SK-N-SH (cell line): ENCODE data around the gene WNT6.

Experiments
- CHD2 ChIP-seq: fragments of 150-350 bp; IDR thresholded peaks from 2 replicates; pipeline ENCODE4 v1.6.1; 2018; ENCODE audit warnings: low read length; ENCODE audit not compliant: partially characterized antibody
- EZH2phosphoT487 ChIP-seq: fragments of 200-600 bp; sonication (generic); IDR thresholded peaks from 2 replicates; pipeline ENCODE4 v1.6.1; 2017; ENCODE audit warnings: low read depth, mixed run types, mild to moderate bottlenecking, antibody characterized with exemption, moderate library complexity, borderline replicate concordance
- RAD21 ChIP-seq: IDR thresholded peaks from 2 replicates; pipeline ENCODE4 v1.6.1; 2012; ENCODE audit warnings: mild to moderate bottlenecking, low read length
- TEAD4 ChIP-seq: IDR thresholded peaks from 2 replicates; pipeline ENCODE4 v1.4.0; 2012; ENCODE audit warnings: mild to moderate bottlenecking, borderline replicate concordance; ENCODE audit not compliant: insufficient read depth
- TF ChIP-seq, protein P1 (sequence below): IDR thresholded peaks from 2 replicates; pipeline ENCODE4 v1.6.1; 2012; ENCODE audit warnings: mild to moderate bottlenecking, low read depth, low read length, moderate library complexity
- TF ChIP-seq, protein P2 (sequence below): fragments of 200-600 bp; sonication (generic); IDR thresholded peaks from 2 replicates; pipeline ENCODE4 v1.6.1; 2017; ENCODE audit warnings: antibody characterized with exemption, mild to moderate bottlenecking, moderate library complexity

DNA sequence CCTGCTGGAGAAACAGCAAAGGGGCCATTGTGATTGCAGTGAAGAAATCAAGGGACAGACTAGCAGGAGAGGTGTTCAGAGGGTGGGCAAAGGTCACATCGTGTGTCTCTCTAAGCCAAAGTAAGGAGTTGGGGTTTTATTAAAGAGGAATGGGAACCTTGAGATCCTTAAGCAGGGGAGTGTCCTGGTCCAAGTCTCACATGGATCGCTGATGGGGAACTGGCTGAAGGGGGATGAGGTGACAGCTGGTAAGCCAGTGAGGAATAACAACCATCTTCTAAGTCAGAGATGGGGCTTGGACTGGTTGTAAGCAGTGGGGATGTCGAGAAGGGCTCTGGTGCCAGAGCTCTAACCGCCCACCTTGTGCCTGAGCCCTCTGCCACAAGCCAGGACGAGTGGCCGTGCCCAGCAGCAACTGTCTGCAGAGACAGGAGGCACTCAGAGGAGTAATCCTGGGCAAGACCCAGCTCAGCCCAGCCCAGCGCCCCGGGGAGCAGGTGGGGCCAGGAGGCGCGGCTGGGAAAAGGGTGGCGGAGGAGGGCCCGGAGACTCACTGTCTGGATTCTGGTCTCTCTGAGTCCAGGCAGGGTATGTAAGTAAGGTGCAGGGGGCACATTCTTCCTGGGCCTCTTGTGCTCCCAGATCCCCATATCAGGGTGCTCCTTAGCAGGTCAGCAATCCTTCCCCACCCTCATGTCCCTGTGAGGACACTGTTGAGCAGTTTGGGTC lies 34.7 kb downstream of the WNT6 start:
- TF ChIP-seq, protein P1, sequence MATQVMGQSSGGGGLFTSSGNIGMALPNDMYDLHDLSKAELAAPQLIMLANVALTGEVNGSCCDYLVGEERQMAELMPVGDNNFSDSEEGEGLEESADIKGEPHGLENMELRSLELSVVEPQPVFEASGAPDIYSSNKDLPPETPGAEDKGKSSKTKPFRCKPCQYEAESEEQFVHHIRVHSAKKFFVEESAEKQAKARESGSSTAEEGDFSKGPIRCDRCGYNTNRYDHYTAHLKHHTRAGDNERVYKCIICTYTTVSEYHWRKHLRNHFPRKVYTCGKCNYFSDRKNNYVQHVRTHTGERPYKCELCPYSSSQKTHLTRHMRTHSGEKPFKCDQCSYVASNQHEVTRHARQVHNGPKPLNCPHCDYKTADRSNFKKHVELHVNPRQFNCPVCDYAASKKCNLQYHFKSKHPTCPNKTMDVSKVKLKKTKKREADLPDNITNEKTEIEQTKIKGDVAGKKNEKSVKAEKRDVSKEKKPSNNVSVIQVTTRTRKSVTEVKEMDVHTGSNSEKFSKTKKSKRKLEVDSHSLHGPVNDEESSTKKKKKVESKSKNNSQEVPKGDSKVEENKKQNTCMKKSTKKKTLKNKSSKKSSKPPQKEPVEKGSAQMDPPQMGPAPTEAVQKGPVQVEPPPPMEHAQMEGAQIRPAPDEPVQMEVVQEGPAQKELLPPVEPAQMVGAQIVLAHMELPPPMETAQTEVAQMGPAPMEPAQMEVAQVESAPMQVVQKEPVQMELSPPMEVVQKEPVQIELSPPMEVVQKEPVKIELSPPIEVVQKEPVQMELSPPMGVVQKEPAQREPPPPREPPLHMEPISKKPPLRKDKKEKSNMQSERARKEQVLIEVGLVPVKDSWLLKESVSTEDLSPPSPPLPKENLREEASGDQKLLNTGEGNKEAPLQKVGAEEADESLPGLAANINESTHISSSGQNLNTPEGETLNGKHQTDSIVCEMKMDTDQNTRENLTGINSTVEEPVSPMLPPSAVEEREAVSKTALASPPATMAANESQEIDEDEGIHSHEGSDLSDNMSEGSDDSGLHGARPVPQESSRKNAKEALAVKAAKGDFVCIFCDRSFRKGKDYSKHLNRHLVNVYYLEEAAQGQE: no peak
- TF ChIP-seq RAD21 (no peak), CHD2 (no peak), EZH2phosphoT487 (no peak), TEAD4 (no peak)
- TF ChIP-seq, protein P2, sequence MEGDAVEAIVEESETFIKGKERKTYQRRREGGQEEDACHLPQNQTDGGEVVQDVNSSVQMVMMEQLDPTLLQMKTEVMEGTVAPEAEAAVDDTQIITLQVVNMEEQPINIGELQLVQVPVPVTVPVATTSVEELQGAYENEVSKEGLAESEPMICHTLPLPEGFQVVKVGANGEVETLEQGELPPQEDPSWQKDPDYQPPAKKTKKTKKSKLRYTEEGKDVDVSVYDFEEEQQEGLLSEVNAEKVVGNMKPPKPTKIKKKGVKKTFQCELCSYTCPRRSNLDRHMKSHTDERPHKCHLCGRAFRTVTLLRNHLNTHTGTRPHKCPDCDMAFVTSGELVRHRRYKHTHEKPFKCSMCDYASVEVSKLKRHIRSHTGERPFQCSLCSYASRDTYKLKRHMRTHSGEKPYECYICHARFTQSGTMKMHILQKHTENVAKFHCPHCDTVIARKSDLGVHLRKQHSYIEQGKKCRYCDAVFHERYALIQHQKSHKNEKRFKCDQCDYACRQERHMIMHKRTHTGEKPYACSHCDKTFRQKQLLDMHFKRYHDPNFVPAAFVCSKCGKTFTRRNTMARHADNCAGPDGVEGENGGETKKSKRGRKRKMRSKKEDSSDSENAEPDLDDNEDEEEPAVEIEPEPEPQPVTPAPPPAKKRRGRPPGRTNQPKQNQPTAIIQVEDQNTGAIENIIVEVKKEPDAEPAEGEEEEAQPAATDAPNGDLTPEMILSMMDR: no peak
